PFSK-1 (cell line): ENCODE data around the gene FGGY.

Experiments
- FOXP2 ChIP-seq: optimal IDR thresholded peaks from 2 replicates; pipeline ENCODE3; 2011; ENCODE audit warnings: borderline replicate concordance, control low read depth, inconsistent platforms; ENCODE audit not compliant: insufficient read depth; ENCODE audit errors: extremely low read length, extremely low read depth
- POLR2AphosphoS5 ChIP-seq: IDR thresholded peaks from 2 replicates; pipeline ENCODE4 v1.6.1; 2012; ENCODE audit warnings: low read depth, mild to moderate bottlenecking, control low read depth, low read length, moderate library complexity
- SIN3A ChIP-seq: IDR thresholded peaks from 2 replicates; pipeline ENCODE4 v1.6.1; 2012; ENCODE audit warnings: mild to moderate bottlenecking, low read length, moderate library complexity, borderline replicate concordance; ENCODE audit not compliant: insufficient read depth
- TAF1 ChIP-seq: IDR thresholded peaks from 2 replicates; pipeline ENCODE4 v1.6.1; 2012; ENCODE audit warnings: low read length, control low read depth, borderline replicate concordance; ENCODE audit not compliant: insufficient read depth
- TF ChIP-seq, protein P1 (sequence below), 2 experiments: IDR thresholded peaks; 2 replicates each; pipeline versions ENCODE4 v1.6.1 to v1.8.0; 2011 to 2012; ENCODE audit warnings: low read depth in 2 of 2, low read length in 2 of 2, control low read depth in 1 of 2, inconsistent platforms in 1 of 2, mild to moderate bottlenecking in 1 of 2, moderate library complexity in 1 of 2; ENCODE audit not compliant: insufficient read depth in 1 of 2

The FGGY gene

DNA sequence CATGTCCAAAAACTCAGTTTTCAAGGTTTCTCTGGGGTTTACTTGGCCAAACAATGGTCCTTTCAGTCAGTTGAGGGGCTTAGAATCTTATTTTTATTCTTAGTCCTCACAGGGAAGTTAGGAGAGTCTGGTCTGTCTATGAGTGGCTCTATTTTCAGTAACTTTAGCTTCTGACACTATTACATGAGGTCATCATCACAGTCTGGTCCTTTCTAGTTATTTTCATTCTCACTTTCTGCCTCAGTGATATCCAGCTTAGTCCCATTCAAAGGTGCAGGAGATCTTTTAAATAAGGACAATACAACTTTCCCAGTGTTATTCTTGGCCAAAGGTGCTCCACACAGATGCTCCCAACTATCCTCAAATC, 30.0 kb upstream of the FGGY start:
- no peak for TF ChIP-seq POLR2AphosphoS5
- TF ChIP-seq FOXP2: no peak
- TF ChIP-seq SIN3A: no peak
- TF ChIP-seq, protein P1, sequence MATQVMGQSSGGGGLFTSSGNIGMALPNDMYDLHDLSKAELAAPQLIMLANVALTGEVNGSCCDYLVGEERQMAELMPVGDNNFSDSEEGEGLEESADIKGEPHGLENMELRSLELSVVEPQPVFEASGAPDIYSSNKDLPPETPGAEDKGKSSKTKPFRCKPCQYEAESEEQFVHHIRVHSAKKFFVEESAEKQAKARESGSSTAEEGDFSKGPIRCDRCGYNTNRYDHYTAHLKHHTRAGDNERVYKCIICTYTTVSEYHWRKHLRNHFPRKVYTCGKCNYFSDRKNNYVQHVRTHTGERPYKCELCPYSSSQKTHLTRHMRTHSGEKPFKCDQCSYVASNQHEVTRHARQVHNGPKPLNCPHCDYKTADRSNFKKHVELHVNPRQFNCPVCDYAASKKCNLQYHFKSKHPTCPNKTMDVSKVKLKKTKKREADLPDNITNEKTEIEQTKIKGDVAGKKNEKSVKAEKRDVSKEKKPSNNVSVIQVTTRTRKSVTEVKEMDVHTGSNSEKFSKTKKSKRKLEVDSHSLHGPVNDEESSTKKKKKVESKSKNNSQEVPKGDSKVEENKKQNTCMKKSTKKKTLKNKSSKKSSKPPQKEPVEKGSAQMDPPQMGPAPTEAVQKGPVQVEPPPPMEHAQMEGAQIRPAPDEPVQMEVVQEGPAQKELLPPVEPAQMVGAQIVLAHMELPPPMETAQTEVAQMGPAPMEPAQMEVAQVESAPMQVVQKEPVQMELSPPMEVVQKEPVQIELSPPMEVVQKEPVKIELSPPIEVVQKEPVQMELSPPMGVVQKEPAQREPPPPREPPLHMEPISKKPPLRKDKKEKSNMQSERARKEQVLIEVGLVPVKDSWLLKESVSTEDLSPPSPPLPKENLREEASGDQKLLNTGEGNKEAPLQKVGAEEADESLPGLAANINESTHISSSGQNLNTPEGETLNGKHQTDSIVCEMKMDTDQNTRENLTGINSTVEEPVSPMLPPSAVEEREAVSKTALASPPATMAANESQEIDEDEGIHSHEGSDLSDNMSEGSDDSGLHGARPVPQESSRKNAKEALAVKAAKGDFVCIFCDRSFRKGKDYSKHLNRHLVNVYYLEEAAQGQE (IDR thresholded peaks at IDR 0.05; ENCODE audit: insufficient read depth in 1 of 2, low read depth in 2 of 2, low read length in 2 of 2): no peak
- no peak for TF ChIP-seq TAF1

DNA sequence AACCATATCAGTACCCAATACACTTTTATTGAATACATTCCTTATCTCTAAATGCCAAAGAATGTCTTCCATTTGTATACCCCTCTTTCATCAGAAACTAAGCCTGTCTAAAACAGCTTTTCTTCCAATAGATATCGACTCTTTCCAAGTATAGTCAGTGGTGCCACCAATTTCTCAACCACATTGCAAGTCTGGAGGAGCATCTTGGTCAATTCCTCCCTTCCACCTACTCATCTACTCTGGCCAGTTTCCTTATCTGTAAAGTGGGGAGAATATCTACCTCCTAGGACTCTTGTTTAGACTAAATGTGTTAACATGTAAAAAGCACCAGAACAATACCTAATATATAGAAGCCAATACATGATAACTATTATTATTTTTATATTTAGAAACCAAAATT, 28.5 kb upstream of the FGGY start:
- TF ChIP-seq FOXP2 (no peak), TAF1 (no peak), SIN3A (no peak), POLR2AphosphoS5 (no peak)
- TF ChIP-seq, protein P1 (IDR thresholded peaks at IDR 0.05; ENCODE audit: insufficient read depth in 1 of 2, low read depth in 2 of 2, low read length in 2 of 2): no peak

DNA sequence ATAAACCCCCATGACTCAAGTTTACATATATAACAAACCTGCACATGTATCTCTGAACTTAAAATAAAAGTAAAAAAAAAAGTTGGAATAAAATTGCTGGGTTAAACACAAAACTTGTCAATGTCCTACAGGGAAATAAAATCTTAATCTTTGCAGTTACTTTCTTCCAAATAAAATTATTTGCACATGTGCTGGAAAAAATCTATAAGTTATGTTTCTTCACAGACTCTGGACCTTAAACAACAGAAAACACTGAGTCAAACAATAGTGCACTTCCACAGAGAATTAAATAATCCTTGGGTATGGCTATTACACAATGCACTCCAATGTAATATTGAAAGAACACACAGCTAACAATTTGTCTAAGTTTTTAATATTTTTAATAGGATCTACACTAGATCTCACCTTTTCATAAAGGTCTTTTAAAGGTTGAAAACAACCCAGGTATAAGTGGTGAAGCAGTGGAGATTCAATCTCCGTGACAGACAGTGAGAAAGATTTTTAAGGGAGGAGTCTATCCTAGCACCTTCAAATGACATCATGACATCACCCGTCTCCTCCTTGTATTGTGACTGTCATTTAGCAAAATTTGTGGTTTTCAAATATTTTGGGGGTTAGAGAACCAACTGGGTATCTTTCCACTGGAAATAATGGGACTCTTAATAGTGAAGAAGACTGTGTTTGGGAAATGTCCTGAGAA, 25.2 kb upstream of the FGGY start:
- TF ChIP-seq SIN3A: no peak
- TF ChIP-seq POLR2AphosphoS5: no peak
- TF ChIP-seq TAF1: no peak
- TF ChIP-seq, protein P1 (IDR thresholded peaks at IDR 0.05; ENCODE audit: insufficient read depth in 1 of 2, low read depth in 2 of 2, low read length in 2 of 2): no peak
- no peak for TF ChIP-seq FOXP2

DNA sequence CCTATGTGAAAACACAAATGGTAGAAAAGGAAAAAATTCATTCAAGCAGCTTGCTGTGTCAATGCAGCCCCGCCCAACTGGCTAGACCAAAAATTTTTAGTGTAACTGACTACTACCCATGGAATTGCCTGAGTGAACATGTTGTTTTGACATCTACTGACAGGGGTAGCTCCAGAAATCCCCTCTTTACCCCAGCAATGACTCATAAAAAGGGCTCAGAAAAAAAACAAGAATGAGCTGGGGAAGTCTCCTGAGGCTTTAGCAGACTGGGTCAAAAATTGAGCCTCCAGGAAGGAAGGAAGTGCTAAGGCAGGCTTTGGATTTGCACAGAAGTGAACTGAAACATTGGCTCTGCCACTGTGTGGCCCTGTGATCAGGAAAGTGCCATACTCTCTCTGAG, 24.4 kb upstream of the FGGY start:
- TF ChIP-seq FOXP2 (no peak), TAF1 (no peak), SIN3A (no peak), POLR2AphosphoS5 (no peak)
- TF ChIP-seq, protein P1 (IDR thresholded peaks at IDR 0.05; ENCODE audit: insufficient read depth in 1 of 2, low read depth in 2 of 2, low read length in 2 of 2): no peak
